ENCODE results near the gene CFB. TPM values are rescaled to one million over a fixed set of nuclear protein-coding genes. Genes with fewer than 3 reads are reported as not detected.

CFB gene
- total and polyA plus RNA-seq, 2 of the 13 experiments (the other 11 are each of a cell fraction or from before 2014, with no cell fraction given): 171 to 513 TPM

DNA sequence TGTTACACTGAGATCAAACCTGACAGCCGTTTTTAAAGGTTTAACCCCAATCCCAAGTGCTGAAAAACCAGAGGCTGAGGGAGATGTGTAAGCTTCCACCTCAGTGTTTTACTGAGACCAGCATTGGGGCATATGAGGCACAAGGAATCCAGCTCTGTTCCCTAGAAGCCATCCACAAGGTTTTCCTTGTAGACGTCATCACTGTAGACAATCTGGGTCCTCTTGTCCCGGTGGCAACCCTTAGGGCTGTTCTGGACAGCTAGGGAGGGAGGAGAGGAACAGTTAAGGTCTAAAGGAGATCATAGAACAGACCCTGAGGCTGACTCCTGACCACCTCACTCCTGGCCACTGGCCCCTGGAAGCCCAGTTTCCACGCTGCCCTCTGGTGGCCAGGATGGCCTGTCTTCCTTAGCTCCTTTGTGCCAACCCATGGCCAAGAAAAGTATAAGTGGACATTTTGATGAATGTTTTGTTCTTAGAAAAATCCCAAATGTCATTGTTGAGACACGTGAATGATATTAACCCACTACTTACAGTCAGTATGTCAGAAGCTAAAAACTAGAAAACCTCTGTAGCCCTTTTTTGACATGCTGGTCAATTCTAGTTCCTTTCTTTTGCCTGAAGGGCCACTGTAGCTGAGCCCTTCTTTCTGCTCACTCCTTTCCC is 6.4 kb downstream of the CFB start (continued):
- TF ChIP-seq, protein P1, sequence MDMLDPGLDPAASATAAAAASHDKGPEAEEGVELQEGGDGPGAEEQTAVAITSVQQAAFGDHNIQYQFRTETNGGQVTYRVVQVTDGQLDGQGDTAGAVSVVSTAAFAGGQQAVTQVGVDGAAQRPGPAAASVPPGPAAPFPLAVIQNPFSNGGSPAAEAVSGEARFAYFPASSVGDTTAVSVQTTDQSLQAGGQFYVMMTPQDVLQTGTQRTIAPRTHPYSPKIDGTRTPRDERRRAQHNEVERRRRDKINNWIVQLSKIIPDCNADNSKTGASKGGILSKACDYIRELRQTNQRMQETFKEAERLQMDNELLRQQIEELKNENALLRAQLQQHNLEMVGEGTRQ (IDR thresholded peaks at IDR 0.05; ENCODE audit: low read depth, low read length): no peak
- TF ChIP-seq, protein P1 (CRISPR knock-in tag; IDR thresholded peaks at IDR 0.05; ENCODE audit: borderline replicate concordance): no peak
- TF ChIP-seq, protein P2, sequence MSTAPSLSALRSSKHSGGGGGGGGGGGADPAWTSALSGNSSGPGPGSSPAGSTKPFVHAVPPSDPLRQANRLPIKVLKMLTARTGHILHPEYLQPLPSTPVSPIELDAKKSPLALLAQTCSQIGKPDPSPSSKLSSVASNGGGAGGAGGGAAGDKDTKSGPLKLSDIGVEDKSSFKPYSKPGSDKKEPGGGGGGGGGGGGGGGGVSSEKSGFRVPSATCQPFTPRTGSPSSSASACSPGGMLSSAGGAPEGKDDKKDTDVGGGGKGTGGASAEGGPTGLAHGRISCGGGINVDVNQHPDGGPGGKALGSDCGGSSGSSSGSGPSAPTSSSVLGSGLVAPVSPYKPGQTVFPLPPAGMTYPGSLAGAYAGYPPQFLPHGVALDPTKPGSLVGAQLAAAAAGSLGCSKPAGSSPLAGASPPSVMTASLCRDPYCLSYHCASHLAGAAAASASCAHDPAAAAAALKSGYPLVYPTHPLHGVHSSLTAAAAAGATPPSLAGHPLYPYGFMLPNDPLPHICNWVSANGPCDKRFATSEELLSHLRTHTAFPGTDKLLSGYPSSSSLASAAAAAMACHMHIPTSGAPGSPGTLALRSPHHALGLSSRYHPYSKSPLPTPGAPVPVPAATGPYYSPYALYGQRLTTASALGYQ (CRISPR knock-in tag; IDR thresholded peaks at IDR 0.05): no peak
- no peak for TF ChIP-seq ZNF121 (CRISPR knock-in tag; IDR thresholded peaks at IDR 0.05)
- no peak for TF ChIP-seq CHCHD3 (CRISPR knock-in tag; IDR thresholded peaks at IDR 0.05)
- TF ChIP-seq HNRNPK (IDR thresholded peaks at IDR 0.05; ENCODE audit: low read depth, low read length, poor library complexity, severe bottlenecking): no peak
- TF ChIP-seq ZFP37 (CRISPR knock-in tag; IDR thresholded peaks at IDR 0.05; ENCODE audit: borderline replicate concordance): no peak
- TF ChIP-seq AHR (CRISPR knock-in tag; IDR thresholded peaks at IDR 0.05): no peak
- no peak for TF ChIP-seq ZNF205 (CRISPR knock-in tag; IDR thresholded peaks at IDR 0.05)
- no peak for TF ChIP-seq TOE1 (CRISPR knock-in tag; IDR thresholded peaks at IDR 0.05)
- TF ChIP-seq, protein P3, sequence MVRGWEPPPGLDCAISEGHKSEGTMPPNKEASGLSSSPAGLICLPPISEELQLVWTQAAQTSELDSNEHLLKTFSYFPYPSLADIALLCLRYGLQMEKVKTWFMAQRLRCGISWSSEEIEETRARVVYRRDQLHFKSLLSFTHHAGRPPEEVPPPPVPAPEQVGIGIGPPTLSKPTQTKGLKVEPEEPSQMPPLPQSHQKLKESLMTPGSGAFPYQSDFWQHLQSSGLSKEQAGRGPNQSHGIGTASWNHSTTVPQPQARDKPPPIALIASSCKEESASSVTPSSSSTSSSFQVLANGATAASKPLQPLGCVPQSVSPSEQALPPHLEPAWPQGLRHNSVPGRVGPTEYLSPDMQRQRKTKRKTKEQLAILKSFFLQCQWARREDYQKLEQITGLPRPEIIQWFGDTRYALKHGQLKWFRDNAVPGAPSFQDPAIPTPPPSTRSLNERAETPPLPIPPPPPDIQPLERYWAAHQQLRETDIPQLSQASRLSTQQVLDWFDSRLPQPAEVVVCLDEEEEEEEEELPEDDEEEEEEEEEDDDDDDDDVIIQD (CRISPR knock-in tag; IDR thresholded peaks at IDR 0.05; ENCODE audit: low read depth): peak; percentile 40; the same call in 1 of the 2 replicates
- TF ChIP-seq ZNF720 (CRISPR knock-in tag; IDR thresholded peaks at IDR 0.05): no peak
- no peak for TF ChIP-seq NFKBIZ (CRISPR knock-in tag; IDR thresholded peaks at IDR 0.05)
- TF ChIP-seq HHEX (CRISPR knock-in tag; IDR thresholded peaks at IDR 0.05): no peak
- TF ChIP-seq, protein P4, sequence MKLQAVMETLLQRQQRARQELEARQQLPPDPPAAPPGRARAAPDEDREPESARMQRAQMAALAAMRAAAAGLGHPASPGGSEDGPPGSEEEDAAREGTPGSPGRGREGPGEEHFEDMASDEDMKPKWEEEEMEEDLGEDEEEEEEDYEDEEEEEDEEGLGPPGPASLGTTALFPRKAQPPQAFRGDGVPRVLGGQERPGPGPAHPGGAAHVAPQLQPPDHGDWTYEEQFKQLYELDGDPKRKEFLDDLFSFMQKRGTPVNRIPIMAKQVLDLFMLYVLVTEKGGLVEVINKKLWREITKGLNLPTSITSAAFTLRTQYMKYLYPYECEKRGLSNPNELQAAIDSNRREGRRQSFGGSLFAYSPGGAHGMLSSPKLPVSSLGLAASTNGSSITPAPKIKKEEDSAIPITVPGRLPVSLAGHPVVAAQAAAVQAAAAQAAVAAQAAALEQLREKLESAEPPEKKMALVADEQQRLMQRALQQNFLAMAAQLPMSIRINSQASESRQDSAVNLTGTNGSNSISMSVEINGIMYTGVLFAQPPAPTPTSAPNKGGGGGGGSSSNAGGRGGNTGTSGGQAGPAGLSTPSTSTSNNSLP (IDR thresholded peaks at IDR 0.05; ENCODE audit: low read depth, low read length): no peak
- no peak for TF ChIP-seq ZNF670 (CRISPR knock-in tag; IDR thresholded peaks at IDR 0.05; ENCODE audit: borderline replicate concordance)
- TF ChIP-seq, protein P5, sequence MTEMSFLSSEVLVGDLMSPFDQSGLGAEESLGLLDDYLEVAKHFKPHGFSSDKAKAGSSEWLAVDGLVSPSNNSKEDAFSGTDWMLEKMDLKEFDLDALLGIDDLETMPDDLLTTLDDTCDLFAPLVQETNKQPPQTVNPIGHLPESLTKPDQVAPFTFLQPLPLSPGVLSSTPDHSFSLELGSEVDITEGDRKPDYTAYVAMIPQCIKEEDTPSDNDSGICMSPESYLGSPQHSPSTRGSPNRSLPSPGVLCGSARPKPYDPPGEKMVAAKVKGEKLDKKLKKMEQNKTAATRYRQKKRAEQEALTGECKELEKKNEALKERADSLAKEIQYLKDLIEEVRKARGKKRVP (CRISPR knock-in tag; IDR thresholded peaks at IDR 0.05): no peak
- 0 out of 2 replicates have a peak, but pooled peaks have one; percentile 8 for TF ChIP-seq ZNF501 (CRISPR knock-in tag; IDR thresholded peaks at IDR 0.05)
- TF ChIP-seq, protein P6, sequence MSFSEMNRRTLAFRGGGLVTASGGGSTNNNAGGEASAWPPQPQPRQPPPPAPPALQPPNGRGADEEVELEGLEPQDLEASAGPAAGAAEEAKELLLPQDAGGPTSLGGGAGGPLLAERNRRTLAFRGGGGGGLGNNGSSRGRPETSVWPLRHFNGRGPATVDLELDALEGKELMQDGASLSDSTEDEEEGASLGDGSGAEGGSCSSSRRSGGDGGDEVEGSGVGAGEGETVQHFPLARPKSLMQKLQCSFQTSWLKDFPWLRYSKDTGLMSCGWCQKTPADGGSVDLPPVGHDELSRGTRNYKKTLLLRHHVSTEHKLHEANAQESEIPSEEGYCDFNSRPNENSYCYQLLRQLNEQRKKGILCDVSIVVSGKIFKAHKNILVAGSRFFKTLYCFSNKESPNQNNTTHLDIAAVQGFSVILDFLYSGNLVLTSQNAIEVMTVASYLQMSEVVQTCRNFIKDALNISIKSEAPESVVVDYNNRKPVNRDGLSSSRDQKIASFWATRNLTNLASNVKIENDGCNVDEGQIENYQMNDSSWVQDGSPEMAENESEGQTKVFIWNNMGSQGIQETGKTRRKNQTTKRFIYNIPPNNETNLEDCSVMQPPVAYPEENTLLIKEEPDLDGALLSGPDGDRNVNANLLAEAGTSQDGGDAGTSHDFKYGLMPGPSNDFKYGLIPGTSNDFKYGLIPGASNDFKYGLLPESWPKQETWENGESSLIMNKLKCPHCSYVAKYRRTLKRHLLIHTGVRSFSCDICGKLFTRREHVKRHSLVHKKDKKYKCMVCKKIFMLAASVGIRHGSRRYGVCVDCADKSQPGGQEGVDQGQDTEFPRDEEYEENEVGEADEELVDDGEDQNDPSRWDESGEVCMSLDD (CRISPR knock-in tag; IDR thresholded peaks at IDR 0.05; ENCODE audit: borderline replicate concordance): no peak
